Heart left ventricle (tissue), 13 donors: ENCODE results near the gene CAMTA1.

ENCODE experiments used
- POLR2A ChIP-seq, 2 donors: fragments of 450-650 bp; IDR thresholded peaks; one replicate each; pipeline ENCODE4 v1.6.1; 2017; ENCODE audit warnings: antibody characterized with exemption in 2 of 2, mild to moderate bottlenecking in 2 of 2, moderate library complexity in 2 of 2
- TF ChIP-seq, protein P1 (sequence below), 12 donors: fragments of 200-600 bp; sonication (generic) in 4 of 12; IDR thresholded peaks; one replicate each; pipeline versions ENCODE4 v1.5.0 to v1.8.0; 2018 to 2022; ENCODE audit warnings: antibody characterized with exemption in 12 of 12, mild to moderate bottlenecking in 5 of 12
- donor health status: ischemic (EF 13 %, LVEDD 7.1; RV severe dilation, severe dysfunction).
- donor health status: DM: no; HTN: yes; CAD: no.
- donor health status: DM: no; HTN: no; CAD: no.
- donor health status: ischemic (EF 25% LVEDD 6.9; RV normal size, moderate dysfunction).
- donor health status: ischemic (EF 25% LVEDD 5.7; RV mildly dilated, moderate dysfunction).
- donor health status: ischemic (EF 35%, LVEDD 5.7; RV mildly dilated, moderate dysfunction).
- donor health status: nonischemic (EF 11% LVEDD 7.7; RV severe dilation, severe dysfunction).
- donor health status: DM: yes; HTN: yes; CAD: no.
- donor health status: PGD.
- donor health status: ischemic (EF 29% LVEDD 5.4; RV normal size, mild dysfunction).
- donor health status: nonischemic (EF 23%, LVEDD 6.1; RV moderate dilation, normal function).

DNA sequence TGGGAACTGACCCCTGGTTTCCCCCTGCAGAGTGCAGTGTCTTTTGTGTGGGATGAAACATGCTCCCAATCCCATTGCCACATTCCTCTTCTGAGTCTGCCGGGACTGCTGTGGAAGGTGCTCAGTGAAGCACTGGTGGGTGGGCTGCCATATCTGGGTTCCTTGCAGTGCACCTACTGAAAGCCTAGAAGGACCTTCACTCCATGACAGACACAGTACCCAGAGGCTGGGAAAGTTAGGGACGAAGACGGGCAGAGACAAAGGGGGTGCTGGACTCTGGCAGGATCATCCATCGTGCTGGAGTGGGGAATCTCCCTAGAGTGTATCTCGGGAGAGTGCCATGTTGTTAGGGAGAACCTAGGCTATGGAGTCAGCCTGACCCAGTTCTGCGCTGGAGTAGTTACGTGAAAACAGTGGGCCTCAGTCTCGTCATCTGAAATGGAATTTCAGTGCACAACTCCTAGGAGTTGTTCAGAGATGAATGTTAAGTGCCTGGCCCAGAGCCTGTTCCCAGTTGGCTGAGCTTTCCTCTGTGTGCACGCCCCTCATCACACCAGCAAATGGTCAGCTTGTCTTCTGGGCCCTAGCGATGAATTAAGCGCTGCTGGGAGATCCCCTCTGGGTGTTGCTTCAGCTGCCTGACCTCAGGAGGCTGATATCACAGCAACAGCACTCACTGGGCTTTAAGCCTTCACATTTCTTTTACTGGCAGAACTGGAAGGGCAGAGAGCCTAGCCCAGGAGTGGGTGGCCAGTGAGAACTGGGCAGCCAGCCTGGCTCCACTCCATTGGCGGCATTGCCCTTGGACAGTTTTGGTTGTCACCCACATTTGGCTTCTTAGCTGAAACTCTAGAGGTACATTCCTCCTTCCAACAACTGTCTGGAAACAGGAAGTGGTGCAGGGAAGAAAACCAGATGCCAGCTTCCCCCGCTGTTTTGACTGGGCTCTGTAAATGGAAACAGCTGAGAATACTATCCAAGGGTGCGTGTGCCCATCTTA lies 506.0 kb downstream of the CAMTA1 start:
- TF ChIP-seq, protein P1, sequence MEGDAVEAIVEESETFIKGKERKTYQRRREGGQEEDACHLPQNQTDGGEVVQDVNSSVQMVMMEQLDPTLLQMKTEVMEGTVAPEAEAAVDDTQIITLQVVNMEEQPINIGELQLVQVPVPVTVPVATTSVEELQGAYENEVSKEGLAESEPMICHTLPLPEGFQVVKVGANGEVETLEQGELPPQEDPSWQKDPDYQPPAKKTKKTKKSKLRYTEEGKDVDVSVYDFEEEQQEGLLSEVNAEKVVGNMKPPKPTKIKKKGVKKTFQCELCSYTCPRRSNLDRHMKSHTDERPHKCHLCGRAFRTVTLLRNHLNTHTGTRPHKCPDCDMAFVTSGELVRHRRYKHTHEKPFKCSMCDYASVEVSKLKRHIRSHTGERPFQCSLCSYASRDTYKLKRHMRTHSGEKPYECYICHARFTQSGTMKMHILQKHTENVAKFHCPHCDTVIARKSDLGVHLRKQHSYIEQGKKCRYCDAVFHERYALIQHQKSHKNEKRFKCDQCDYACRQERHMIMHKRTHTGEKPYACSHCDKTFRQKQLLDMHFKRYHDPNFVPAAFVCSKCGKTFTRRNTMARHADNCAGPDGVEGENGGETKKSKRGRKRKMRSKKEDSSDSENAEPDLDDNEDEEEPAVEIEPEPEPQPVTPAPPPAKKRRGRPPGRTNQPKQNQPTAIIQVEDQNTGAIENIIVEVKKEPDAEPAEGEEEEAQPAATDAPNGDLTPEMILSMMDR (IDR thresholded peaks at IDR 0.05): no peak
- no peak for TF ChIP-seq POLR2A (IDR thresholded peaks at IDR 0.05)
